Measurements from ENCODE around the gene KCNQ2.
"Not testable (repeated sequence)": the region's sequence is repeated elsewhere in the genome, so short reads cannot be mapped to it uniquely, and the experiment has no call there.

Gene KCNQ2

DNA sequence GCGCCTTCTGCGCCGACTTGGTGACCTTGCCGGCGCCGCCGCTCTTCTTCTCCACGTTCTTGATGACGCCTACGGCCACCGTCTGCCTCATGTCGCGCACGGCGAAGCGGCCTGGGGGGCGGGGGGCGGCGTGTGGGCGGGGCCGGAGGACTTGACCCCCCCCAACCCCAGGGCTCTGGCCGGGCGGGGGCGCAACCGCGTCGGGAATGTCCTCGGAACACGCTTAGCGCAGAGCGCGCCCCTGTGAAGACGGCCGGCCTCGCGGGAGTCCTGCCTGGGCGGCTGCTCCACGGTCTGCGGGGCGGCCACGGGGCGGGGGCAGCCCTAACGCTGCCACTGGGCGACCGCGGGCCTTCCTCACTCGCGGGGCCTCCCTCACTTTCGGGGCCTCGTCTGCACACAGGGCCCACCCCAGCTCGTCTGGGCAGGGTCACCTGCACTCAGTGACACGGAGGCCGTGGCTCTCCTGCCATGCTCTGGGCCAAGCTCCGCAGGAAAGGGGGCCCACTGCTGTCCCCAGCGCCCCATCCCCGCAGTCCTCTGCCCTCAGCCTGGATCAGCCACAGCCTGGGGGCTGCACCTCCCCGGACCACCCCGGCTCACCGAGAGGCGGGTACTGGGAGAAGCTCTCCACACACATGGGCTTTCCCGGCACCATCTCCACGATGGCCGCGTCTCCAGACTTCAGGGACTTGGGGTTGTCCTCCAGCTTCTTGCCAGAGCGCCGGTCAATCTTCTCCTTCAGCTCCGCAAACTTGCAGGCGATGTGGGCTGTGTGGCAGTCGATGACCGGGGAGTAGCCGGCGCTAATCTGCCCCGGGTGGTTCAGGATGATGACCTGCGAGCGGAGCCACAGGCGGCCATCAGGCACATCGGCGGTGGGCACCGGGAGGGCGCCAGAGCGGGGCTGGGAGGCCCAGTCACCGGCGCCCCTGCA is 16.1 kb upstream of the KCNQ2 start:
- FAIRE-seq, result no peak

DNA sequence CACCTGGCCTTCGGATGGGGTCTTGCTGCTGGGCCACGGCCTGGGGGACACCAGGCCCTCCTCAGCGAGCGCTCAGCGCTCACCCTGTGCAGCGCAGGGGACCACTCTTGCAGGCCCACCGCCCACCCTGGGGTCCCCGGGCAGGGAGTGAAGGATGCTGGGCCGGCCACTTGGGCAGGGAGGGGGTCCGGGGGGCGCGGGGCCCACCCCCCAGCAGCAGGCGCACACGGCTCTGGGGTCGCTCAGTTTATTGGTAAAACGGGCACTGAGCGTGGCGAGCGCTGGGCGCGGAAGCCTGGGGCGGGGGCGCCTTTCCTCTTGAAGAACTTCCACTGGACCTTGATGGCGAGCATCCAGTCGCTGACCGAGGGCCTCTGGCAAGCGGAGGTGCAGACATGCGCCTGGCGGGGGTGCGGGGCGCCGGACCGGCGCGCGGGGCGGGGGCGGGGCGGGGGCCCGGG is 15.4 kb upstream of the KCNQ2 start:
- FAIRE-seq, result no peak

DNA sequence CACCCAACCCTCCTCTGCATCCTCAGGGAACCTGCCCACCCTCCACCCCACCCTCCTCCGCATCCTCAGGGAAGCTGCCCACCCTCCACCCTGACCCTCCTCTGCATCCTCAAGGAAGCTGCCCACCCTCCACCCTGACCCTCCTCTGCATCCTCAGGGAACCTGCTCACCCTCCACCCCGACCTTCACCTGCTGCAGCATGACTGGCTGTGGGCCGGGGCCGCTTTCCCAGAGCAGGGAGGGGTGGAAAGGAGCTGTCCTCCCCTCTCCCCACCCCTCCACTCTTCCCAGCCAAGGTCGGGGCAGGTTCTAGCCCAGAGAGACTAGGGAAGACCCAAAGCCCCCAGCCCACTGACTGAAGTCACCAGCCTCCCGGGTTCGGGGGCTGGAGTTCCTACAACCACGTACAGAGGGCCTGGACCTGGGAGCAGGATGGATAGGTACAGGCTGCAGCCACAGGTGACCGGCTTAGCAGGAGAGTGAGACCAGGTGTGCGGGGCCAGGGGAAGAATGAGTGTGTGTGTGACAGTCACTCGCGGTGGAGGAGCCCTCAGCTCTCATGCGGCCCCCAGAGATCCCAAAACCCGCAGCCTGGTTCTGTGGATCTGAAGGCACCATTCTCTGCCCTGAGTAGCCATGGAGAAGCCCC is 14.8 kb upstream of the KCNQ2 start:
- FAIRE-seq, result no peak

DNA sequence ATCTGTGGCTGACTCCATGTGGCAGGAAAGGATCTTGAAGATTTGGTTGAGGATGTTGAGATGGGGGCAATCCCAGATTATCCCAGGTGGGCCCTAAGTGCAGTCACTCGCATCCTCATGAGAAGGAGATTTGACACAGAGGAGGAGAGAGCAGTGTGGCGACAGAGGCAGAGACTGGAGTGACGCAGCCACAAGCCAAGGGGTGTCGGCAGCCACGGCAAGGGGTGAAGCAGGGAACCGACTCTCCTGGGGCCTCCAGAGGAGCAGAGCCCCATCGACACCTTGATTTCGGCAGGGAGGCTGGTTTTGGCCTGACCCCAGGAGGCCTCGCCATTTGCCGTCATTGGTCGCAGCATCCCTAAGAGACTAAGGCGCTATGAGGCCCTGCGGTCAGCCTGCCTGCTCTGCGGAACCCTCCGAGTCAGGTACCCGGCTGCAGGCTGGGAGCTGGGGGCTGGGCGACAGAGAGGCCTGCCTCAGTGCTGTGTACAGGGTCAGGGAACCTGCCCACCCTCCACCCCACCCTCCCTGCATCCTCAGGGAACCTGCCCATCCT is 13.9 kb upstream of the KCNQ2 start:
- FAIRE-seq, result no peak

DNA sequence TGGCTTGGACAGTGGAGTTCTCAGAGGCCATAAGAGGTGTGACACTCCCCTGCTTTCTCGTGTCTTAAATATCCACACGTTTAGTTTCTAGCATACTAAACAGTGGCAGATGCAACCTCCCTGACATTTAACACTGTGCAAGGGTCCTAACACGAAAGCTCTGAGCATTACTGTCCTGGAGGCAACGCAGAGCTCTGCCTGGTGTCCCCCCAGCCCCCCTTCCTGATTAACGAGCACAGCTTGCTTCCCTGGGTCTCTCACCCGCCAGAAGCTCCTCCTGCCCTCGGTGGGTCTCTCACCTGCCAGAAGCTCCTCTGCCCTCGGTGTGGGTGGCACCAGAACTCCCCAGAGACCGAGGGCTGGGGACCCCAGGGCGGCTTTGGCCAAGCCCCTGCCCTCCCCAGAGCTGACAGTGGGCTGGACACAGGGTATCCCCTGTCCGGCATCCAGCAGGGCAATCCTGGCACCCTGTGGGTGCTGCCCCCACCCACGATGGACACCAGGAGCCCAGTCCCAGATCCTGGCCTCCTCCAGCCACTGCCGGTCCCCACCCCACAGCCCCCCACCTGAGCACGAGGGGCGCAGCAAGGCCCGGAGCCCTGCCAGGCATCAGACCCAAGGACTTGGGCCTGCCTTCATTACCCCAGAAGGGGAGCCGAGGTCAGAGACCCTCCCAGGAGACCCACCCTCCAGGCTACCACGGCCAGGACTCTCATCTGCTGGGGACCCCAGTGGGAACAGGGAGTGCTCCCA is 12.4 kb upstream of the KCNQ2 start:
- no peak for FAIRE-seq

DNA sequence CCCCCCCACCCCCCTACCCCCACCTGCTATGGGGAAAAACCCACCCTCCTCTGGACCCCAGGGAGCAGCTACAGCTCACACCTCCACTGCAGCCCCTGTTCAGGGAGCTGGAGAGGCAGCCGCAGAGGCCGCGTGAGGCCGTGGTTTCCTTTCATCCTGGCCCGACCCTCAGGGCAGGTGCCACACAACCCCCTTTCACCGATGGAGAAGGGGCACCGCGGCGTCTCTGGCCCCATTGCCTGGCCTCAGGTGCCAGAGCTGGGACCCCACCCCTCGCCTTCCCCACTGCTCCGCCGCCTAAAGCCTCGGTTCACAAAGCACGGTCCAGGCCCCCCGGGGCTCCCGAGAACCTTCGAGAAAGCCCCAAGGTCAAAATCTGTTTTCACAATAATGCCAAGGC is 11.8 kb upstream of the KCNQ2 start:
- no peak for FAIRE-seq

DNA sequence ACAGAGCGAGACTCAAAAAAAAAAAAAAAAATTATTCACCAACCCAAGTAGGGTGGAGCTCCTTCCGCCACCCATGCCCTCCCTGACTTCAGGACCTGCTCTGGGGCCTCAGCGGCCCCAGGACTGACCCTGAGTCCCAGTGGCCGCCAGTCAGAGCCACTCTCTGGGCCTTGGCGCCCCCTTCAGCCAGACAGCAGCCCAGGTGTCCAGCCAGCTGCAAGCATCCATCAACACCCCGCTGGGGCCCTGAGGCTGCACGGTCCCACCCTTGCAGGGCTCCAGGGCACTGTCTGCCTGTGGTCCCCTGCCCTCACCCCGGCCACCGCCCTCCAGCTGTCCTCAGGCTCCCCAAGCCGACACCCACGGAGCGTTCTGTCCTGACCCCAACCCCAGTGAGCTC is 11.4 kb upstream of the KCNQ2 start:
- FAIRE-seq, result no peak

DNA sequence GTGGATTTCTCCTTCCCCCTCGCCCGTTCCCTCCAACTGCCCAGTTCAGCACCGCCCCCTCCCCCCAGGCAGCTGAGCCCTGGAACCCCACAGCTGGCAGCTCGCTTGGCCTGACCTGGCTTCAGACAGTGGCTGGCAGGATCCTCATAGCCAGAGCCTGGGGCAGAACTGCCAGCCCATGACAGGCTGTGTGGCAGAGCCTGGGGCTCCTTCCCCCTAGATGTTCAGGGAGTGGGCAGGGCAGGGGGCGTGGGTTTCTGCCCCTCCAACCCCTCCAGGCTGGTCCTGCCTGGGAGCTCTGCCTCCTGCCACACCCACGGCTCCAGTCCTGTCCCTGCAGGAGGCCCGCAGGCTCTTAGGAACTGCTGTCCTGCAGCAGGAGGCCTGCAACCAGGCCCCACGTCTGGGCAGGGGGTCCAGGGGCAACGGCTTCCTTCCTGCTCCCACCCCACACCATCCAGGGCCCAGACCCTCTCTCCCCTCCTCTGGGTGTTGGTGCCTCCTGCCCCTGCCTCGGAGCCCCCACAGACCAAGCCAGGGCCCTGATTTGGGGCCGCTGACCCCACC is 9.6 kb upstream of the KCNQ2 start:
- no peak for FAIRE-seq

DNA sequence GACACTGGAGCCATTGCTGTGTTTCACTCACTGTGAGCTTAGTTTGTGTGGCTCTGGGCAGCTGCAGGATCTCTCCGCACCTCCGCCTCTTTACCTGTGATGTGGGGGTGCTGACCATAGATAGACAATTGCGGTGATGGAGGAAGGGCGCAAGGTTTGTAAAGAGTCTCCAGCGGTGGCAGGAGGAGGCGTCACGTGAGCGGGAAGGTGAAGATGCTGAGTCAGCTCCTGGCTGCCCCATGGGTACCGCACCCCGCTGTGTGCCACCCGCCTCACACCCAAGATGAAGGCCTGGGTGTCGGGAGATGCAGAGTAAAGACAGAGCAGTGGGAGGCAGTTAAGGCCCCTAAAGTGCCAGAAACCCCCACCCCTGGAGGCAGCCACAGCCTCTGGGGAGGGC is 9.0 kb upstream of the KCNQ2 start:
- no peak for FAIRE-seq

DNA sequence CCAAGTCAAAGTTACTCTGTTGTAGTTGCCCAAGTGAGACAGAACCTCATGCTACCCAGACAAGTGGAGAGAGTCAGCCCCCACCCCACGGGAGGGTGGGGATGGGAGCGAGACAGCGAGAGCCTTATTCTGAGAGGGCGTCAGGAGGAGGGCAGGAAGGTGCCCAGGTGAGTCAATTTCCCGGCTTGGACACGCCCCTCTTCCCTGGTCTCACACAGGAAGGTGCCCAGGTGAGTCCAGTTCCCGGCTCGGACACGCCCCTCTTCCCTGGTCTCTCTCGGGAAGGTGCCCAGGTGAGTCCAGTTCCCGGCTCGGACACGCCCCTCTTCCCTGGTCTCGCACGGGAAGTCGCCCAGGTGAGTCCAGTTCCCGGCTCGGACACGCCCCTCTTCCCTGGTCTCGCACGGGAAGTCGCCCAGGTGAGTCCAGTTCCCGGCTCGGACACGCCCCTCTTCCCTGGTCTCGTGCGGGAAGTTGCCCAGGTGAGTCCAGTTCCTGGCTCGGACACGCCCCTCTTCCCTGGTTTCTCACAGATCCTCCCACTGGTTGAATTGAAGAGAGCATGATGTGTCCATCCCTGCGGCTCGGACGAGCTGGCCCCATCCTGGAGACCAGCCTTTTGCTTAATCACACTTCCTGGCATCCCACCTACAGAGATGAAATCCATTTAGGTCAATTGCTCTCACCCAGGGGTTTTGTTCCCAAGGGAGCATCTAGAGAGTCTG is 7.4 kb upstream of the KCNQ2 start:
- FAIRE-seq, result not testable (repeated sequence)

DNA sequence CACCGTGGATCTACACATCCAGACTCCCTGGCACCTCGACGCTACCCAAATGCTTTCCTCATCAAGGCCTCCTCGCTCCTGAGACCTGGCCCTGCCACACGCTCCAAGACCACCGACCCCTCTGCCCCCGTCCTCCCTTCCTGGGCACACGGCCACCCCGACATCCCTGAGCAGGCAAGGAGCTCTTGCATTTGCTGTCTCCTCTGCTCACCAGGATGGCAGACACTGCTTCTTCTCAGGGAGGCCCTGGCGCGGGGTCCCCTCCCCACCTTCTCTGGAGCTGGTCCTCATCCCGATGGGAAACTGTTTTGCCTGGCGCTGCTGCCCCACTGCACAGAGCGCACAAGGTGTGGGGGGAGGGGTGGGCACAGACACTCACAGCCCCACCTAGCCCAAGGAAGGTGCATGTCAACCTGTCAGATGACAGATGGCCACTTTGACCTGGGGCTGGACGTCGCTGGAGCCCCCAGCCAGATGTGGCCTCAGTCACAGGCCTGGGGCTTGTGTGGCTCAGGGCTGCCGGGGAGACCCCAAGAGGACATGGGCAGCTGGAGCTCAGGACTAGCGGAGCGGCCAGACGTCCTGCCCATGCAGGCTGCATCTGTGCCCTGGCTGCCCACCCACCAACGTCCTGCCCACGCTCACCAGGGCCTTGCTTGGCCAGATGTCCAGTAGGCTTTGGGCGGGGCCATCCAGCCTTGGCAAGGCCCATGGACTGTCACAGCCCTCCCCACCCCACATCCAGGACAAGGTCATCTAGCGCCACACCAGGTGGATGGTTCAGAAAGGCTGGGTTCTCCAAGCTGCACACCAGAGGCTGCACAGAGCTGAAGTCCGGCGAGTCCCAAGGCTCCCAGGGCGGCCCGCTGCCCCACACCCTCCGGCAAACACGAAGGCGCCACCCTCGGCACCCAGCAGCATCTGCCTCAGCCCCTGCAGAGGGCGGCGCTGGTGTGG is 6.2 kb upstream of the KCNQ2 start:
- no peak for FAIRE-seq

DNA sequence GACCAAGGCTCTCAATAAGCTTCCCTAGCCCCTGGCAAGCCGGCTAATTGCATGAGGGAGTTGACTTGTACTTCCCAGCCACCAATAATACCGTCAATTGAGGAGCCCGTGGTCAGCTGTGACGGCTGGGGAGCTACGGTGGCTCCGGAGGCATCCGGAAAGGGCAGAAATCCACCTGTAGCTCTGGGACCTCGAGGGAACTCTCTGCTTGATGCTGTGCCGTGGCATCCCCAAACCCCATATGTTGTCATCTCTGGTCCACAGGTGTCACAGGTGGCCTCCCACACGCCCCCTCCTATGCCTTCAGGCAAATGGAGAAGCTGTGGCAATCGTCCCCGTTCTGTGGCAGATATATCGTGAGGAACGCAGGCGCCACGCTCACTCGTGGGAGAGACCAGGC is 5.5 kb upstream of the KCNQ2 start:
- no peak for FAIRE-seq

DNA sequence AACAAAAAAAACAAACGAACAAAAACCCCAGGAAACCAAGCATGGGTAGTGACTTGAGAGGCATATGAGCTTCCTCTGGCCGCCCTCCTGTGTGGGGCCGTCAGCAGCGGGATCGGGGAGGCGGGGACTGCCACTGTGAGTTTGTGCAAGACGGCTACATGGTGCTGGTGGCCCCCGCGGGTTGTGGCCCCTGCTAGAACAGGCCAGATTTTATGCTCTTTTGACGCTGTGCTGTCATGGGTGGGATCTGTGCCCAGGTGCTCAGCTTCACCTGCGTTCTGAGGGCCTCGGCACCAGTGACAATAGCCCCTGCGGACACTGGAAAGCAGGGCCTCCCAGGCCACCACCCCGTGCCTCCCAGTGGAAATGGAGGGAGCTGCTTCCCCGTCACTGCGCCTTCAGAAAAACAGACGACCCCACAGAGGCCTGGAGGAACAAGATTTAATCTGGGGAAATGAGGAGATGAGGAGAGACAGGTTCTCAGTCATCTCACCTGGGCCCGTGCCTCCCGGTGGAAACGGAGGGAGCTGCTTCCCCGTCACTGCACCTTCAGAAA is 4.7 kb upstream of the KCNQ2 start:
- no peak for FAIRE-seq

DNA sequence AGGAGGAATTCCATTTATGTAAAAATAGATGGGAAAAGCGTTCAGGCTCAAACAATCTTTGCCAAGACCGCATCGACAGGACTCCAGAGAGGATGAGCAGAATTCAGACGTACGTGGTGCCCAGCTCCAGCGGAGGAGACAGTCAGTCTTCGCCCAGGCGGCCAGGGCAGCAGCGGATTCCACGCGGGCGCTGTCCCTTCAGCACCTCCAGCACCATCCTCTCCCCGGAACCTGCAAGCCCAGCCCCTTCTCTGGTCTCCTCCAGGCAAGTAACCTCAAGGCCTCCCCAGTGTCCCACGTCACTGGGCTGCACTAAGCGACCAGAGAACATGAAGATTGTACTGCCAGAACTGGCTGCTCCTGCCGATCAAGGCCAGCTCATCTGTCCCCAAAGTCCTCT is 2.8 kb upstream of the KCNQ2 start:
- FAIRE-seq, result no peak

DNA sequence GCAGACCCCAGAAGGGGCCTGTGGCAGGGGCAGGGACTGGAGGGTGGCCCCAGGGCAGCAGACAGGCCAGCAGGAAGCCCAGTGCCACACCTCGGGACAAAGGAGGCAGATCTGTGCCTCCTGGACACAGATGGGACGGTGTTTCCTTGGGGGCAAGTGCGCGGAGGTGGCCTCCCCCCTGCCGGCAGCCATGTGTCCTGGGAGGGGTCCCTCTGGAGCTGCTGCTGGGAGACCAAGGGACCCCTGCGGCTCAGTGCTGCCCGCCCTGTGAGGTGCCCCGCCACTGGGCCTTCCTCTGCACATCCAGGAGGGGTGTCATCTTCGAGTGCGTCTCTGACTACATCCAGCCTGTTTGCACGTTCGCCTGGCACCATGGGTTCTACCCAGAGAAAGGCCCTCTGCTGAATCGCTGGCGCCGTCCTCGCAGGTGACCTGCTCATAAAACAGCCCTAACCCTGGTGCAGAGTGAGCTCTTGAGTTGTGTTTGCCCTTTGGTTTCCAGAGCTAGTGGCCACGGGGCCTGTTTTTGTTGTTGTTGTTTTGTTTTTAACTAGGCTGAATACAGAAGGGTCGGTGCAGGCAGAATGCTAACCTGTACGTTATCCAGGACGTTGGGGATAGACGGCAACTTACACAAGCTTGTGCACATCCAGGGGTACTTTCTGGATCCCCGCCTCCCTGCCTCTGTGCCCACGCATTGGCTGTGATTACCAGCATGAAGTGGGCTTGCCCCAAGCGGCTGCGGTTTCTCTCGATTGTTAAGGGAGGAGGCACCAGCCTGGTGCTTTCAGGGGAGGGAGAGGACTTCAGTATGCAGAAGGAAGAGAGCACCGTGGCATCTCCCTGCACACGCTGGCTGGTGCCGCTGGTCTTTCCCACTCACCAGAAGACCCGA is 1.3 kb upstream of the KCNQ2 start:
- no peak for FAIRE-seq

DNA sequence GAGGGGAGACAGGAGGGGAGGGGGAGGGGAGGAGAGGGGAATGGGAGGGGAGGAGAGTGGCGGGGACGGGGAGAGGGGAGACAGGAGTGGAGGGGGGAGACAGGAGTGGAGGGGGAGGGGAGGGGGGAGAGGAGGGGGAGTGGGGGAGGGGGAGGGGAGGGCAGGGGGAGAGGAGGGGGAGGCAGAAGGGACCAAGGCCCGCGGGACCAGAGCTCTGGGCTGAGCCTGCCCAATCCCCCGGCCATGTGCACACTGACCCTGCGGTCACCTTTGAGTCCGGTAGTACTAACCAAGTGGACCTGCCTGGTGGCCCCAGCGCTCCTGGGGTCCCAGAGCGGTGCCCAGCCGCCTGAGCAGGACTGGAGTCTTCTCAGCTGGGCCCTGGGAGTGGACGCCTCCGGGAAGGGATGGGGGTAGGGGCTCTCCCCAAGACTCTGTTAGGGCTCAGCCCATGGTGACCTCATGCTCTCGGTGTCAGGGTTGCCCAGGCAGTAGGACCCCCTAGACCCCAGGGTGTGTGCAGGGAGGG is 471 bp upstream of the KCNQ2 start:
- FAIRE-seq, result no peak

DNA sequence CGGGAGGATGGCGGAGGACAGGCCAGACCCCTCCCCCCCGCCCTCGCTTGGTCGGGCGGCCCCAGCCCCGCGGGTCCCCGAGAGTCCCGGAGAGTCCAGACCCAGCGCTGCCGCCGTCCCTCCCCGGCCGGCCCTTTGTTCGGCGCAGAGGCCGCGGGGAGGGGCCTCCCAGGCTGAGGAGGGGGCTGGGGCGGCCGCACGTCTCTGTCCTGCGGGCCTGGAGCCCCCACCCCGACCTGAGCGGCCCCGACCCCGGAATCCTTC is 806 bp downstream of the KCNQ2 start:
- no peak for FAIRE-seq

DNA sequence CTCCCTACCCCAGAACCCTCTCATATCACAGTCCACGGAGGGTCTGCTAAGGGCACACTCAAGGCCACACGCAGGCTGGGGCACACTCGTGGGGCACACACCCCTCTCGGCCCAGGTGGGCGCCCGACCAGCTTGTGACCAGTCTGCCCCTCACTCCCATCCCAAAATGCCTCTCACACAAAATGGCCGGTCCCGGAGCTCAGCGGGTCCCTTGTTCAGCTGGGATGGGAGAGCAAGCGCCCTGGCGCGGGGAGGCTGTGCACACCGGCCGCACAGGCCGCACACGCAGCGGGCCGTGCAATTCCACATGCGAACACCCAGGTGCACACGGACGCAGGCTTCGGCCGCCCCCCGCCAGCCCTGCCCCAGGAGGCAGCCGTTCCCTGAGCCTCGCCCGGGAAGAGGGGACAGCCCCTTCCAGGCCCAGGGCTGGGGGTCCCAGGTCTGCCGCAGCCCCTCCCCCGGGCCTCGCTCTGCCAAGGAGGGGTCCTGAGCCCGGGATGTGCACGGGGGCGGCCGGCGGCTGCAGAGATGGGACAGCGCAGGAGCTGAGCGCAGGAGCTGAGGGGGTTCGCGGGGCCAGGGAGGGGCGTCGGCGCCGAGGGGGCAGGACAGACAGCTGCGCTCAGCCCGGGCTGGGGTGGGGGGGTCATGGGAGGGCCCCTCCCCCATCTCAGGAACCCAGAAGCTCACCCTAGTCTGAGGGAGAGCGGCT is 1.3 kb downstream of the KCNQ2 start:
- no peak for FAIRE-seq

DNA sequence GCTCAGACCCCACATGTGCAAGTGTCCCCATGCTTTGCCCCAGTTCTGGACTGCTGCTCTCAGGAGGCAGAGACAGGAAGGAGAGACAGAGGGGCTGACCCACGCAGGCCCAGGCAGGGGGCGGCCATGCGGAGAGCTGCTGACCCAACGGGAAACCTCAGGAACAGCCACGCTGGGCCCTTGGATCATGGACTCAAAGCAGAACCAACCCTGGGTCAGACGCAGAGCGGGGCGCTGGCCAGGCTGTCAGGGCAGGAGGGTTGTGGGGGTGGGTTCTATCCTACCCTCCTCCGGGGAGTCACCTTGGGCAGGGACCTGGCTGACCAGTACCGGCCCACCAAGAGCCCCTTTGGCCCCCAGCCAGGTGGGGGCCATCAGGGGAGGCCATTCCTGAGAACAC is 2.0 kb downstream of the KCNQ2 start:
- FAIRE-seq, result no peak
